Measurements from ENCODE around the gene CAPN15.

GRCh38 chr16:596736-597060, 69.2 kb downstream of the CAPN15 start:
- TF ChIP-seq CTCF (IDR thresholded peaks at IDR 0.05) (no peak), POLR2A (IDR thresholded peaks at IDR 0.05) (no peak)

All from heart left ventricle (tissue), 13 donors.